LHCN-M2 (cell line): ENCODE measurements around the gene KCP. TPM values are rescaled to one million over a fixed set of nuclear protein-coding genes. Genes with fewer than 3 reads are reported as not detected.

Experiments used
- DNase-seq: peaks from one replicate; pipeline ENCODE4 v3.0.0-alpha.2; 2012; ENCODE audit warnings: low read depth
- total RNA-seq: library from RNA; depleted of rRNA; stranded (reverse); fragments of >200 nt; gene quantifications from 2 replicates; pipeline ENCODE4 v1.2.3, GENCODE V29; 2014; rRNA removed

Gene KCP
- total RNA-seq, 1 experiment from 2014 or later: not detected

GRCh38 chr7:128827971-128828711 lies 82.4 kb downstream of the KCP start:
- peak; percentile 83 for DNase-seq

DNA sequence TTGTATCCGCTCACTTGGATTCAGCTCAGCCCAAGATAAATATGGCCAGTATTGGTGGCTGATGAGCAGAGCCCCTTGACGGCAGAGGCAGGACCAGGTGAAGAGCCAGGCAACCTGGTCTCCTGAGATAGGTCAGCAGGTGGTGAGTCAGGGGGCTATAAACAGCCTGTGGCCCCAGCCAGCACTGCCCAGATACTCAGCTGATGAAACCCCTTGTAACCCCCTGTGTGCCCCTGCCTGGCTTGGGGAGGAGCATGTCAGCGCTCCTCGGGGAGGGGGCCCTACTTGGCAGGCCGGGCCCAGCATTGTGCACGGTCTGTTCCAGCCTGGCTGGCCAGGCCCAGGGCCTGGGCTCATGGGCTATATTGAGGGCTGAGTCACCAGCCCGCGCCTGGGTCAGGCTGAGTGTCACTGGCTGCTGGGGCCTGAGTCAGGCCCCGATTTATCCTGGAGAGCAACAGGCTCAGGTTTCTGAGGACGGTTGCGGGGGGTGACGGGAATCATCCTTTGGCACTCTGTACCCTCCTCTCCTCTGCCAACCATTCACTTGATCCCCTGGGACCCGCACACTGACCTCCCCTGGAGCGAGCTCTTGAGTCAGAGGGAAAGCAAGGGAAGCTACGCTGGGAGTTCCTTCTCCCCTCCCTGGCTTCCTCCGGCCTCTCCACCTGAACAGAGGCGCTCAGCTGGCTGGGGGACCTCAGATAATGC lies 83.1 kb downstream of the KCP start:
- DNase-seq: peak; percentile 98

DNA sequence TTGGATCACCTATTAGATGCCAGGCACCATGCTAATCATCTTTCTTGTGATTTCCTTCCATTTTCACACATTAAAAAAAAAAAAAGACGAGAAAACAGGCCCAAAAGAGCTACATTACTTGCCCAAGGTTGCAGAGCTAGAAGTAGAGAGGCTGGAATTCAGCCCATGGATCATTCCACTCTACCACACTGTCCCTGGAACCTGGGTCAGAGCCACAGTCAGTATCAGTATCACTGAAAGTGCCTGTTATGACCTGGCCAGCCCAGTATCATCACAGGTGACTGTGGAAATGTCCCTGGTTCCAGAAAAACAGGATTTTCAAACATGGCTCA lies 83.6 kb downstream of the KCP start:
- no peak for DNase-seq

Other genes with a start within 250 kb of the KCP start
- gene GARIN1A, start 238.4 kb downstream of the KCP start, total RNA-seq: 0.63 and 0.90 TPM in 2 replicates
- 841 and 886 TPM in 2 replicates for gene CALU, start 171.3 kb downstream of the KCP start, total RNA-seq
- 1.7 and 2.1 TPM in 2 replicates for gene OPN1SW, start 134.9 kb downstream of the KCP start, total RNA-seq
- 3.2 and 5.3 TPM in 2 replicates for gene CCDC136, start 118.7 kb downstream of the KCP start, total RNA-seq
- gene FLNC, start 80.3 kb downstream of the KCP start, total RNA-seq: 215 and 254 TPM in 2 replicates
- gene ATP6V1F, start 47.9 kb downstream of the KCP start, total RNA-seq: 211 and 226 TPM in 2 replicates
- 0.19 and 0.75 TPM in 2 replicates for gene IRF5, start 27.2 kb upstream of the KCP start, total RNA-seq
- gene TNPO3, start 144.4 kb upstream of the KCP start, total RNA-seq: 70.7 and 71.1 TPM in 2 replicates
- 0.57 TPM in 1 of 2 replicates, not detected in the other for gene TSPAN33, start 234.0 kb upstream of the KCP start, total RNA-seq